OCI-LY3 (cell line): ENCODE data around the gene WDHD1.

Experiments
- H2AFZ ChIP-seq: fragments of 200-600, 300-600 bp; shearing (Covaris generic); 2 replicates; pipeline ENCODE4 v1.6.0; 2014; ENCODE audit warnings: antibody characterized with exemption, low read depth, low read length
- H3K27ac ChIP-seq: fragments of 200-600, 300-600 bp; sonication (generic); 2 replicates; pipeline ENCODE4 v1.5.1; 2014; ENCODE audit warnings: mild to moderate bottlenecking, low read length, moderate library complexity, mixed read lengths
- H3K27me3 ChIP-seq: fragments of 200-600, 300-600 bp; sonication (generic); 2 replicates; pipeline ENCODE4 v1.6.1; 2014; ENCODE audit warnings: low read depth, low read length, mixed read lengths
- H3K36me3 ChIP-seq: fragments of 200-600, 300-600 bp; sonication (generic); replicated peaks from 2 replicates; pipeline ENCODE3; 2014; ENCODE audit warnings: low read depth, low read length, mixed read lengths
- H3K4me1 ChIP-seq: fragments of 300-600, 200-600 bp; sonication (generic); 2 replicates; pipeline ENCODE4 v1.6.1; 2014; ENCODE audit warnings: low read length, mixed read lengths
- H3K4me2 ChIP-seq: fragments of 200-600, 300-600 bp; sonication (generic); 2 replicates; pipeline ENCODE4 v1.6.1; 2014; ENCODE audit warnings: low read length, mixed read lengths
- H3K4me3 ChIP-seq: fragments of 300-600, 200-600 bp; sonication (generic); 2 replicates; pipeline ENCODE4 v1.5.1; 2014; ENCODE audit warnings: antibody characterized with exemption, mild to moderate bottlenecking, low read length, moderate library complexity
- H3K79me2 ChIP-seq: fragments of 300-600, 200-600 bp; shearing (Covaris generic); 2 replicates; pipeline ENCODE4 v1.6.1; 2014; ENCODE audit warnings: mild to moderate bottlenecking, low read length, mixed read lengths
- H3K9ac ChIP-seq: fragments of 300-600, 200-600 bp; shearing (Covaris generic); 2 replicates; pipeline ENCODE4 v1.6.0; 2014; ENCODE audit warnings: mild to moderate bottlenecking, low read length, moderate library complexity
- H3K9me3 ChIP-seq: fragments of 200-600, 300-600 bp; shearing (Covaris generic); 2 replicates; pipeline ENCODE4 v1.6.1; 2014; ENCODE audit warnings: low read length, mixed read lengths; ENCODE audit not compliant: insufficient read depth
- H4K20me1 ChIP-seq: fragments of 200-600, 300-600 bp; sonication (generic); 2 replicates; pipeline ENCODE4 v1.6.1; 2016; ENCODE audit warnings: low read length, mixed read lengths; ENCODE audit not compliant: insufficient read depth
- CTCF ChIP-seq: fragments of 200-600, 300-600 bp; sonication (generic); IDR thresholded peaks from 2 replicates; pipeline ENCODE4 v1.5.1; 2014; ENCODE audit warnings: antibody characterized with exemption, low read length, low read depth
- EZH2phosphoT487 ChIP-seq: fragments of 200-600 bp; shearing (Covaris generic); IDR thresholded peaks from 2 replicates; pipeline ENCODE4 v1.6.1; 2018; ENCODE audit warnings: antibody characterized with exemption, mixed run types, low read depth

Gene WDHD1

DNA sequence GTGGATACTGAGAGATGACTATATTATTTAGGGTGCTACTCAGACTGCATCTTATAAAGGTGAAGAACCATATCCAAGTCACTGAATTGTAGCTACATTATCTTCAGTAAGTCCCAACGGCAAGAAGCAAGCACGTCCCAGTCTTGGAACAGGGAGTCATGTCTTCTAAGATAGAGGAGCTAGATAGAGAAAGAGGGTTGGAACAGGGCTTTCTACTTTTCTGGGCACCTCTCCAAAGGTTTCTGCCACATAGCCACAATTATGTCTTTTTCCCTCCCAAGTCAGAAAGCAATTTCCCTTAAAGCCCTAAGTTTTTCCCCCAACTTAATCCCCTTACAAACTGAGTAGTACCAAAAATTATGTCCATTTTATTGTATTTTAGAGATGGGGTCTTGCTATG lies 47.0 kb upstream of the WDHD1 start:
- H3K4me1 ChIP-seq = peaks cover 61% of the 10 kb centered on the region

GRCh38 chr14:55071870-55072640 lies 45.2 kb upstream of the WDHD1 start:
- Histone ChIP-seq H3K9me3 (no peaks in the 10 kb centered on the region), H3K9ac (peak overlapping the region; percentile 56), H2AFZ (no peak overlapping the region), H3K4me1 (peaks cover 61% of the 10 kb centered on the region), H3K27me3 (no peaks in the 10 kb centered on the region), H3K36me3 (peaks cover 5% of the 10 kb centered on the region), H3K4me3 (peak overlapping the region; percentile 65), H4K20me1 (no peaks in the 10 kb centered on the region), H3K4me2 (peak overlapping the region; percentile 88), H3K79me2 (no peaks in the 10 kb centered on the region), H3K27ac (peak overlapping the region; percentile 90)
- TF ChIP-seq EZH2phosphoT487 = no peak
- no peak for TF ChIP-seq CTCF

More for the DNA sequence above, 47.0 kb upstream of the WDHD1 start:
- H3K9me3 ChIP-seq = no peaks in the 10 kb centered on the region
- no peaks in the 10 kb centered on the region for H3K79me2 ChIP-seq
- peak overlapping the region; percentile 80 for H3K4me2 ChIP-seq
- TF ChIP-seq CTCF (no peak), EZH2phosphoT487 (no peak)
- H2AFZ ChIP-seq = no peak overlapping the region
- H3K9ac ChIP-seq = peak overlapping the region; percentile 53
- peak overlapping the region; percentile 54 for H3K4me3 ChIP-seq
- peaks cover 5% of the 10 kb centered on the region for H3K36me3 ChIP-seq
- H4K20me1 ChIP-seq = no peaks in the 10 kb centered on the region
- no peaks in the 10 kb centered on the region for H3K27me3 ChIP-seq
- peak overlapping the region; percentile 90 for H3K27ac ChIP-seq

DNA sequence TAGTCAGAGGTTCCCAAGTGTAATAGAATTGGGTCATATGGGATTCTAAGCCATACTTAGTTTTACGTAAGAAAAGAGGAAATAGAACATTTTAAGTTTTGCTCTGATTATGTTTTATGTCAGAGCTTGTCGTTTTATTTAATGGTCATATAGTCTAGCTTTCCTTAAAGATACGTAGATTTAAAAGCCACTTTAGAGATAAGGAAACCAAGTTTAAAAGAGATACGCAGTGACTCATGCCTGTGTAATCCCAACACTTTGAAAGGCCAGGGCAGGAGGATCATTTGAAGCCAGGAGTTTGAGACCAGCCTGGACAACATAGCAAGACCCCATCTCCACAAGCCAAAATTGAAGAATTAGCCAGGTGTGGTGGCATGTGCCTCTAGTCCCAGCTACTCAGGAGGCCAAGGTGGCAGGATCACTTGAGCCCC lies 44.1 kb upstream of the WDHD1 start:
- Histone ChIP-seq H3K27me3 (no peaks in the 10 kb centered on the region), H3K4me3 (no peak overlapping the region), H3K79me2 (0 out of 2 replicates have a peak, but pooled peaks cover 2% of the 10 kb centered on the region), H3K36me3 (peaks cover 13% of the 10 kb centered on the region), H3K27ac (peak overlapping the region; percentile 90; the same call in 1 of the 2 replicates), H3K9me3 (no peaks in the 10 kb centered on the region), H2AFZ (no peak overlapping the region), H3K9ac (no peak overlapping the region), H3K4me2 (peak overlapping the region; percentile 88), H3K4me1 (peaks cover 63% of the 10 kb centered on the region), H4K20me1 (0 out of 2 replicates have a peak, but pooled peaks cover 4% of the 10 kb centered on the region)
- no peak for TF ChIP-seq CTCF
- TF ChIP-seq EZH2phosphoT487 = no peak

DNA sequence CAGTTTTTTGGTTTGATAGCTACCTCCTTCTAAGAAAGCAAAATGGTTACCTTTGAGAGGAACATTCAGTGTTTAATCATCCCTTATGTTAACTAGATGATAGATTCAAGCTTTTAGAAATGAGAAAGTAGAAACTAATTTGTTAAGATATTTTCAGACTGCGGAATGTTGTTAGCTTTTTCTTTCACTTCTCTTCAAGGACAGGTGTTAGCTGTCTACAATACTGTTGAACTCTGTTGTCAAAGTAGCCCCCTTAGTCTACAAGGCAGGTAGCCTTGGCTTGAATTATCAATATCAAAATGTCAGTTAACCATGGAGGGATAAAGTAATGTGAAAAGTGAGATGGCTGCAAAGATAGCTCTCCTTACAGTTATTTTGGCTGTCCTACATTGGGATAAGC lies 39.3 kb upstream of the WDHD1 start:
- Histone ChIP-seq H3K4me1 (peaks cover 30% of the 10 kb centered on the region), H3K4me3 (no peak overlapping the region), H3K27ac (peak overlapping the region; percentile 18; the same call in 1 of the 2 replicates), H3K4me2 (no peak overlapping the region), H3K9me3 (no peaks in the 10 kb centered on the region), H3K9ac (no peak overlapping the region), H3K27me3 (no peaks in the 10 kb centered on the region), H2AFZ (no peak overlapping the region), H4K20me1 (peaks cover 24% of the 10 kb centered on the region), H3K36me3 (peaks cover 45% of the 10 kb centered on the region), H3K79me2 (peaks cover 18% of the 10 kb centered on the region)
- no peak for TF ChIP-seq CTCF
- no peak for TF ChIP-seq EZH2phosphoT487
